ENCODE results near the gene PLA2G6. TPM values are rescaled to one million over a fixed set of nuclear protein-coding genes. Genes with fewer than 3 reads are reported as not detected.

The PLA2G6 gene
- total RNA-seq, 1 donor from 2014 or later = 76.4 TPM

DNA sequence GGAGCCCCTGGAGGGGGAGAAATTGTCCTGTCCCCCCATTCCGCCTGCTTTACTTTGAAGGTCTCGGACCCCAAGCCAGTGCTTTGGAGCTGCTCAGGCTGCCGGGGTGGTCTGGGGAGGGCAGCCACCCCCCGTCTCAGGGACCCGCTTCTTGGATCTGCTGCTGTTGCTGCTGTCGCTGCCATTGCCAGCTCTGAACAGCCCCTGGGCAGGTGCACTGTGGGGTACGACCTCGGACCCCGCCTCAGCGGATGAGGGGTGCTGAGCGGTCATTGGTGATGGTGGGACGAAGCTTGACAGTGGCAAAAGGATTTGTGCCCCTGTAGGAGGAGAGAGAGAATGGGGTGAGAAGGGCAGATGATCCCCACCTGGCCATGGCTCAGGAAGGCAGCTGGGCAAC is 96.6 kb downstream of the PLA2G6 start:
- Mint-ChIP-seq H3K27ac (no peak overlapping the region), H3K4me3 (ENCODE audit: low read depth) (no peak overlapping the region), H3K4me1 (ENCODE audit: low read depth) (peaks cover 8% of the 10 kb centered on the region), H3K36me3 (ENCODE audit: insufficient read depth) (peaks cover 4% of the 10 kb centered on the region), H3K9me3 (ENCODE audit: low read depth) (no peaks in the 10 kb centered on the region), H3K27me3 (peaks cover 3% of the 10 kb centered on the region)
- TF ChIP-seq, protein P1, sequence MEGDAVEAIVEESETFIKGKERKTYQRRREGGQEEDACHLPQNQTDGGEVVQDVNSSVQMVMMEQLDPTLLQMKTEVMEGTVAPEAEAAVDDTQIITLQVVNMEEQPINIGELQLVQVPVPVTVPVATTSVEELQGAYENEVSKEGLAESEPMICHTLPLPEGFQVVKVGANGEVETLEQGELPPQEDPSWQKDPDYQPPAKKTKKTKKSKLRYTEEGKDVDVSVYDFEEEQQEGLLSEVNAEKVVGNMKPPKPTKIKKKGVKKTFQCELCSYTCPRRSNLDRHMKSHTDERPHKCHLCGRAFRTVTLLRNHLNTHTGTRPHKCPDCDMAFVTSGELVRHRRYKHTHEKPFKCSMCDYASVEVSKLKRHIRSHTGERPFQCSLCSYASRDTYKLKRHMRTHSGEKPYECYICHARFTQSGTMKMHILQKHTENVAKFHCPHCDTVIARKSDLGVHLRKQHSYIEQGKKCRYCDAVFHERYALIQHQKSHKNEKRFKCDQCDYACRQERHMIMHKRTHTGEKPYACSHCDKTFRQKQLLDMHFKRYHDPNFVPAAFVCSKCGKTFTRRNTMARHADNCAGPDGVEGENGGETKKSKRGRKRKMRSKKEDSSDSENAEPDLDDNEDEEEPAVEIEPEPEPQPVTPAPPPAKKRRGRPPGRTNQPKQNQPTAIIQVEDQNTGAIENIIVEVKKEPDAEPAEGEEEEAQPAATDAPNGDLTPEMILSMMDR (IDR thresholded peaks at IDR 0.05; ENCODE audit: unreplicated experiment) = no peak
- no peak for DNase-seq (ENCODE audit: low spot score, unreplicated experiment)

DNA sequence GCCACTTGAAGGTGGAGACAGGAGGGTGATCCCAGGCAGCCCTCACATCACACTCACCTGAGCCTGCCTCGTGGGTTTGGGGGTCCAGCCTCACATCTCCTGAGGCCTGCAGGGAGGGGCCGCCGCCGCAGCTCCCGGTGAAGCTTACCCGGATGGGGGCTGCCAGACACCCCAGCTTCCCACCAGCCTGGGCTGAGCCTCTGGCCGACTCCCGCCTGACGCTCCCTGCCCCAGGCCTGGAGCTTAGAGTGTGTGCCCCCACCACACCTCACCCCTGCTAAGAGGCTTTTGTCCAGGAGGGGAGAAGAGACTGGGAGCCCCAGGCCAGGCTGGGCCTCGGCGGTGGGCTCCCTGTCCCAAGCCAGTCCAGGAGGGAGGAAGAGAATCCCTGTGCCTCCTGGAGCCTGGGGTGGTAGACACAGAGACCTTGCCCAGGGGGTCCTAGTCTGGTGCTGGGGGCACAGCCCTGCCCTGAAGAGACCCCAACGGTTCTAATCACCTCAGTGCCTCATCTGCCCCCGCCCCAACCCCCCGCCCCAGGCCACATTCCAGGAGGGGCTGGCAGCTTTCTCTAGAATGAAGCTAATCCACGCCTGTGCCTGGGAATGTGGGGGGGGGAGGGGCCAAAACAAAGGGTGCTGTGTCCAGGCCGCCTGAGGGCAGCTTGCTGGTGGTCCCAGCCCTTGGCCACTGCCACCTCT is 97.5 kb downstream of the PLA2G6 start, which contains the start of gene SLC16A8:
SLC16A8 (minus strand) TSS at position 254 of the 701 bp plus-strand sequence. CDS start 1,311 bp downstream, outside the sequence.
- peaks cover 8% of the 10 kb centered on the region for H3K4me1 Mint-ChIP-seq (ENCODE audit: low read depth)
- no peak within 1 kb of the TSS for H3K4me3 Mint-ChIP-seq (ENCODE audit: low read depth)
- peaks cover 10% of the 10 kb centered on the region for H3K36me3 Mint-ChIP-seq (ENCODE audit: insufficient read depth)
- H3K27ac Mint-ChIP-seq = no peak within 1 kb of the TSS
- no peak for DNase-seq (ENCODE audit: low spot score, unreplicated experiment)
- H3K27me3 Mint-ChIP-seq = peaks cover 8% of the 10 kb centered on the region
- no peaks in the 10 kb centered on the region for H3K9me3 Mint-ChIP-seq (ENCODE audit: low read depth)
- TF ChIP-seq, protein P1 (IDR thresholded peaks at IDR 0.05; ENCODE audit: unreplicated experiment) = no peak

- DNase-seq (ENCODE audit: low spot score, unreplicated experiment) = no peak
- Mint-ChIP-seq H3K4me1 (ENCODE audit: low read depth) (peaks cover 8% of the 10 kb centered on the region), H3K27ac (no peak overlapping the region), H3K27me3 (peaks cover 8% of the 10 kb centered on the region), H3K4me3 (ENCODE audit: low read depth) (no peak overlapping the region), H3K36me3 (ENCODE audit: insufficient read depth) (peaks cover 11% of the 10 kb centered on the region), H3K9me3 (ENCODE audit: low read depth) (no peaks in the 10 kb centered on the region)
- TF ChIP-seq, protein P1 (IDR thresholded peaks at IDR 0.05; ENCODE audit: unreplicated experiment) = no peak
Measured at GRCh38 chr22:38082986-38083710, 98.5 kb downstream of the PLA2G6 start.

- H3K36me3 Mint-ChIP-seq (ENCODE audit: insufficient read depth) = peaks cover 9% of the 10 kb centered on the region
- H3K4me3 Mint-ChIP-seq (ENCODE audit: low read depth) = no peak overlapping the region
- peaks cover 8% of the 10 kb centered on the region for H3K27me3 Mint-ChIP-seq
- no peaks in the 10 kb centered on the region for H3K9me3 Mint-ChIP-seq (ENCODE audit: low read depth)
- H3K4me1 Mint-ChIP-seq (ENCODE audit: low read depth) = peaks cover 4% of the 10 kb centered on the region
- H3K27ac Mint-ChIP-seq = no peak overlapping the region
- TF ChIP-seq, protein P1 (IDR thresholded peaks at IDR 0.05; ENCODE audit: unreplicated experiment) = no peak
- DNase-seq (ENCODE audit: low spot score, unreplicated experiment) = no peak
Measured at GRCh38 chr22:38081941-38082828, 99.4 kb downstream of the PLA2G6 start.

- H3K9me3 Mint-ChIP-seq (ENCODE audit: low read depth) = no peaks in the 10 kb centered on the region
- peaks cover 9% of the 10 kb centered on the region for H3K36me3 Mint-ChIP-seq (ENCODE audit: insufficient read depth)
- no peak overlapping the region for H3K27ac Mint-ChIP-seq
- no peak overlapping the region for H3K4me3 Mint-ChIP-seq (ENCODE audit: low read depth)
- TF ChIP-seq, protein P1 (IDR thresholded peaks at IDR 0.05; ENCODE audit: unreplicated experiment) = no peak
- H3K4me1 Mint-ChIP-seq (ENCODE audit: low read depth) = peaks cover 4% of the 10 kb centered on the region
- no peak for DNase-seq (ENCODE audit: low spot score, unreplicated experiment)
- peaks cover 8% of the 10 kb centered on the region for H3K27me3 Mint-ChIP-seq
Measured at GRCh38 chr22:38081636-38081940, 100.0 kb downstream of the PLA2G6 start.

All from progenitor cell of endocrine pancreas (in vitro differentiated cells).